Central memory CD8-positive, alpha-beta T cell (primary cell): Measurements from ENCODE around the gene PIP5K1C.

Source experiments
- ATAC-seq: fragments of 150-1000 bp; cut with Tn5 transposase; replicated peaks from 2 replicates; pipeline ENCODE4 v1.10.0; 2022; ENCODE audit warnings: mild to moderate bottlenecking, moderate FRiP score, moderate number of reproducible peaks; ENCODE audit not compliant: poor library complexity, severe bottlenecking; ENCODE audit errors: extremely low read depth
- DNase-seq, 2 donors: peaks; one replicate each; pipeline ENCODE4 v3.0.0; 2021; ENCODE audit warnings: low spot score in 2 of 2
- H3K27ac Mint-ChIP-seq: one replicate; pipeline ENCODE4 v1.8.0; 2022; ENCODE audit warnings: low read depth, mild to moderate bottlenecking, moderate library complexity, mixed read lengths
- H3K27me3 Mint-ChIP-seq: one replicate; pipeline ENCODE4 v1.8.0; 2022; ENCODE audit warnings: mixed read lengths
- H3K36me3 Mint-ChIP-seq: one replicate; pipeline ENCODE4 v1.8.0; 2022; ENCODE audit warnings: mild to moderate bottlenecking, moderate library complexity, mixed read lengths; ENCODE audit not compliant: insufficient read depth
- H3K4me1 Mint-ChIP-seq: one replicate; pipeline ENCODE4 v1.8.0; 2022; ENCODE audit warnings: mixed read lengths
- H3K4me3 Mint-ChIP-seq: one replicate; pipeline ENCODE4 v1.8.0; 2022; ENCODE audit warnings: mild to moderate bottlenecking, moderate library complexity, mixed read lengths
- H3K9me3 Mint-ChIP-seq: one replicate; pipeline ENCODE4 v1.8.0; 2022; ENCODE audit warnings: mixed read lengths

The PIP5K1C gene

DNA sequence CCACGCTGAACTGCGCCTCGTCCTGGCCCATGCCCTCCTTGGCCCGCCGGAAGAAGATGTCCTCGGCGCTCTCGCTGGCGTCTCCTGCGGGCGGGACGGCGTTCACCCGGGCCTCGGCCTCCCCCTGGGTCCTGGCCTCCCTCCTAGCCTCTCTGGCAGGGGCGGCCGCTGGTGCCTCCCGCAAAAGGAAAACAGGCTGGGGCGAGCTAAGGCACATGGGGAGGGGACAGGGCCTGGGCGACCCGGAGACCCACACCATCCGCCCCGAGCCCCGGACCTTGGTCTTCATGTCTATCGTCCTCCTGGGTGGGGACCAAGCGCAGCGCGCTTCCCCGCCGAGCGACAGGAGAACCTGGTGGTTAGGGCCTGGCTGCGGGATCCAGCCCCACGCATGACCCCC, 87.9 kb downstream of the PIP5K1C start:
- no peaks in the 10 kb centered on the region for H3K9me3 Mint-ChIP-seq
- peaks cover 8% of the 10 kb centered on the region for H3K4me1 Mint-ChIP-seq
- ATAC-seq (no peak), DNase-seq (no peak)
- no peaks in the 10 kb centered on the region for H3K27me3 Mint-ChIP-seq
- H3K36me3 Mint-ChIP-seq = peaks cover 10% of the 10 kb centered on the region
- no peak overlapping the region for H3K4me3 Mint-ChIP-seq
- H3K27ac Mint-ChIP-seq = no peak overlapping the region

DNA sequence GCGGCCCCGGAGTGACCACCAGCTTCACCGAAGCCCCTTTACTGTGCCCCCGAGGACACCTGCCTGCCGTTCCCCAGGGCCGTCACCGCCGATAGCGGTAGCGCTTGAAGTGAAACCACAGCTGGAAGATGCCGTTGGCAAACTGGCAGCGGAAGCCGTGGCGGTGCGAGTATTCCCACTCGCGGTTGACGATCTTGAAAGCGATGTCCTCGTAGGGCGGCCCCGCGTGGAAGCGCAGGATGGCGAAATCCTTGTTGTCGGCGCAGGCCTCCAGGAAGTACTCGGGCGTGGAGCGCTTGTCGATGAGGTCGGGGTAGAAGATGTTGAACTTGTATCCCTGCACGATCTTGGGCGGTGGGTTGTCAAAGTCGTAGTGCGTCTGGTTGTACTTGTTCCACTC, 88.4 kb downstream of the PIP5K1C start:
- Mint-ChIP-seq H3K9me3 (no peaks in the 10 kb centered on the region), H3K36me3 (peaks cover 7% of the 10 kb centered on the region), H3K27me3 (no peaks in the 10 kb centered on the region), H3K4me1 (peaks cover 8% of the 10 kb centered on the region), H3K4me3 (no peak overlapping the region), H3K27ac (no peak overlapping the region)
- DNase-seq = no peak
- no peak for ATAC-seq

GRCh38 chr19:3610745-3611717, 89.2 kb downstream of the PIP5K1C start:
- Mint-ChIP-seq H3K27ac (no peak overlapping the region), H3K4me1 (peaks cover 8% of the 10 kb centered on the region), H3K9me3 (no peaks in the 10 kb centered on the region), H3K27me3 (no peaks in the 10 kb centered on the region), H3K4me3 (no peak overlapping the region), H3K36me3 (peaks cover 7% of the 10 kb centered on the region)
- ATAC-seq = no peak
- DNase-seq = no peak

GRCh38 chr19:3609779-3610719, 90.2 kb downstream of the PIP5K1C start:
- peaks cover 8% of the 10 kb centered on the region for H3K4me1 Mint-ChIP-seq
- ATAC-seq (no peak), DNase-seq (no peak)
- H3K36me3 Mint-ChIP-seq = peaks cover 7% of the 10 kb centered on the region
- no peaks in the 10 kb centered on the region for H3K9me3 Mint-ChIP-seq
- no peaks in the 10 kb centered on the region for H3K27me3 Mint-ChIP-seq
- no peak overlapping the region for H3K4me3 Mint-ChIP-seq
- H3K27ac Mint-ChIP-seq = no peak overlapping the region

GRCh38 chr19:3608750-3609322, 91.4 kb downstream of the PIP5K1C start:
- H3K9me3 Mint-ChIP-seq = no peaks in the 10 kb centered on the region
- no peak for DNase-seq
- H3K27ac Mint-ChIP-seq = no peak overlapping the region
- ATAC-seq = no peak
- peaks cover 8% of the 10 kb centered on the region for H3K4me1 Mint-ChIP-seq
- H3K36me3 Mint-ChIP-seq = peaks cover 7% of the 10 kb centered on the region
- H3K27me3 Mint-ChIP-seq = no peaks in the 10 kb centered on the region
- H3K4me3 Mint-ChIP-seq = no peak overlapping the region

- Mint-ChIP-seq H3K9me3 (no peaks in the 10 kb centered on the region), H3K27me3 (no peaks in the 10 kb centered on the region), H3K27ac (no peak overlapping the region), H3K36me3 (peaks cover 7% of the 10 kb centered on the region), H3K4me1 (peaks cover 8% of the 10 kb centered on the region), H3K4me3 (peak overlapping the region; percentile 40)
- DNase-seq = no peak
- no peak for ATAC-seq
Measured at GRCh38 chr19:3608079-3608641, 92.1 kb downstream of the PIP5K1C start.

GRCh38 chr19:3607303-3608078, 92.8 kb downstream of the PIP5K1C start:
- H3K27me3 Mint-ChIP-seq = no peaks in the 10 kb centered on the region
- peak overlapping the region; percentile 40 for H3K4me3 Mint-ChIP-seq
- peaks cover 8% of the 10 kb centered on the region for H3K4me1 Mint-ChIP-seq
- peaks cover 7% of the 10 kb centered on the region for H3K36me3 Mint-ChIP-seq
- DNase-seq = no peak
- no peaks in the 10 kb centered on the region for H3K9me3 Mint-ChIP-seq
- no peak overlapping the region for H3K27ac Mint-ChIP-seq
- ATAC-seq = no peak

DNA sequence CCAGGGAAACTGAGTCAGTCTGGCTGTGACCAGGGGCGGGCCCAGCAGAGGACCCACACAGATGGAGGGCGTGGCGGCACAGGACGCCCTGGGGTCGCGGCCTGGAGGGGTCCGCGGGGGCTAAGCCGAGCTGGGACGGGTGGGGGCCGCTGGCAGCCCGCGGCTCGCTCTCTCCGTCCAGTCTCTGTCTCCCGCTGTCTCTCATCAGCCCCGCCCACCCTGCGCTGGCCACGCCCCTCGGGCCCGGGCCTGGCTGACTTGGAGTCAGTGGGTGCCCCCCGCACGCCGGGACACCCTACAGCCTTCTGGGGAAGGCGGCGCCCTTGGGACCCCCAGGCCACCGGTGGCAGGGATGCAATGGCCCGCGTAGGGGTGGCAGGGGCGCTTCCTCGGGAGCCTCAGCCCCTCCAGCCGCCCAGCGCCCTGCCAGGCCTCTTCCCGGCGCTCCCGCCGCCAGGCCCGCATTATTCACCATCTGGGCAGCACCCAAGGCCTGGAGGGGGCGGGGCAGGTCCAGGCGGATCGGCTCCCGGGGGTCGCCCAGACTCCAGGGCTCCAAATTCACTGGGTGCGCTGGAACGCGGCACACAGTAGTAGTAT, 93.5 kb downstream of the PIP5K1C start, which contains the start of gene TBXA2R:
Gene TBXA2R, minus strand, starts transcription at position 186 of the 600 bp plus-strand sequence. CDS start 6,241 bp downstream, outside the sequence.
- no peaks in the 10 kb centered on the region for H3K9me3 Mint-ChIP-seq
- DNase-seq (no peak), ATAC-seq (no peak)
- peaks cover 2% of the 10 kb centered on the region for H3K36me3 Mint-ChIP-seq
- H3K27ac Mint-ChIP-seq = no peak within 1 kb of the TSS
- peak within 1 kb of the TSS; percentile 40 for H3K4me3 Mint-ChIP-seq
- peaks cover 8% of the 10 kb centered on the region for H3K4me1 Mint-ChIP-seq
- H3K27me3 Mint-ChIP-seq = no peaks in the 10 kb centered on the region

DNA sequence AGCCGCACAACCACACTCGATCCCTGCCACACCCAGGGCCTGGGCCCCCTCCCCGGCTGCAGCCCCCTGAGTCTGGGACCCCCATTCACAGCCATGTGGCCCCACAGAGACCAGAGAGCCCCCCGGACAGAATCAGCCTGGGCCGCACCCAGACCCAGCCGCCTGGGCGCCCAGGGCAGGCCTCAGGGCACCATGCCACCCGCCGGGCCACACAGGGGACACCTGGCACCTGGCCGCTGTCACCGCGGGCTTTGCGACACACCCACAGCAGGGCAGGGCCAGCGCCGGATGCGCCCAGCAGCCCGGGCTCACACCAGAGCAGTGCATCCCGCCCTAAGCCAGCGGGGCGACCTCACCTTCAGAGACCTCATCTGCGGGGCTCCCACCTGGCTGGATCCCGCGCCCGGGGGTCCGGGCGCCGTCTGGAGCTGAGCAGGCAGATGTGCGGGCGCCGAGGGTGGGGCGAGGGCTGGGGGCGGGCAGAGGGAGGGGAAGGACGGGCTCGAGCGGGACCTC, 94.0 kb downstream of the PIP5K1C start:
- peaks cover 2% of the 10 kb centered on the region for H3K36me3 Mint-ChIP-seq
- H3K4me1 Mint-ChIP-seq = peaks cover 8% of the 10 kb centered on the region
- ATAC-seq (peak; percentile 53), DNase-seq (no peak)
- H3K4me3 Mint-ChIP-seq = peak overlapping the region; percentile 34
- no peaks in the 10 kb centered on the region for H3K27me3 Mint-ChIP-seq
- no peak overlapping the region for H3K27ac Mint-ChIP-seq
- H3K9me3 Mint-ChIP-seq = no peaks in the 10 kb centered on the region

DNA sequence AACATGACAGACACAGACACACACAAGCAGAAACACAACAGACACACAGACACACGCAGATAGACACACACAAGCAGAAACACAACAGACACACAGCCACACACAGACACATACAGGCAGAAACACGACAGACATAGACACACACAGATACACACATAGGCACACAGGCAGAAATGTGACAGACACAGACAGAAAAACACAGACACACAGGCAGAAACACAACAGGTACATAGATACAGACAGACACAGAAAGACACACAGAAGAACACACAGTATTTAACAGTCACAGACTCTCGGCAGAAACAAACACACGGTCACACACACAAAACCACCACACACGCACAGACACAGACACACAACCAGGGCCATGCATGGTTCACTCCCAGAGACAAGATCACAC, 94.5 kb downstream of the PIP5K1C start:
- ATAC-seq (no peak), DNase-seq (no peak)
- H3K36me3 Mint-ChIP-seq = peaks cover 2% of the 10 kb centered on the region
- H3K27me3 Mint-ChIP-seq = no peaks in the 10 kb centered on the region
- H3K4me1 Mint-ChIP-seq = peaks cover 8% of the 10 kb centered on the region
- H3K9me3 Mint-ChIP-seq = no peaks in the 10 kb centered on the region
- no peak overlapping the region for H3K27ac Mint-ChIP-seq
- H3K4me3 Mint-ChIP-seq = no peak overlapping the region

- Mint-ChIP-seq H3K36me3 (peaks cover 2% of the 10 kb centered on the region), H3K9me3 (no peaks in the 10 kb centered on the region), H3K4me3 (no peak overlapping the region), H3K4me1 (peaks cover 8% of the 10 kb centered on the region), H3K27me3 (no peaks in the 10 kb centered on the region), H3K27ac (no peak overlapping the region)
- DNase-seq = no peak
- peak; percentile 12 for ATAC-seq
Measured at GRCh38 chr19:3605361-3605760, 94.9 kb downstream of the PIP5K1C start.
